Measurements from ENCODE around the gene MFSD6.
A peak's percentile ranks its signal among the peaks of the same experiment; 100 is the strongest.

Gene MFSD6

DNA sequence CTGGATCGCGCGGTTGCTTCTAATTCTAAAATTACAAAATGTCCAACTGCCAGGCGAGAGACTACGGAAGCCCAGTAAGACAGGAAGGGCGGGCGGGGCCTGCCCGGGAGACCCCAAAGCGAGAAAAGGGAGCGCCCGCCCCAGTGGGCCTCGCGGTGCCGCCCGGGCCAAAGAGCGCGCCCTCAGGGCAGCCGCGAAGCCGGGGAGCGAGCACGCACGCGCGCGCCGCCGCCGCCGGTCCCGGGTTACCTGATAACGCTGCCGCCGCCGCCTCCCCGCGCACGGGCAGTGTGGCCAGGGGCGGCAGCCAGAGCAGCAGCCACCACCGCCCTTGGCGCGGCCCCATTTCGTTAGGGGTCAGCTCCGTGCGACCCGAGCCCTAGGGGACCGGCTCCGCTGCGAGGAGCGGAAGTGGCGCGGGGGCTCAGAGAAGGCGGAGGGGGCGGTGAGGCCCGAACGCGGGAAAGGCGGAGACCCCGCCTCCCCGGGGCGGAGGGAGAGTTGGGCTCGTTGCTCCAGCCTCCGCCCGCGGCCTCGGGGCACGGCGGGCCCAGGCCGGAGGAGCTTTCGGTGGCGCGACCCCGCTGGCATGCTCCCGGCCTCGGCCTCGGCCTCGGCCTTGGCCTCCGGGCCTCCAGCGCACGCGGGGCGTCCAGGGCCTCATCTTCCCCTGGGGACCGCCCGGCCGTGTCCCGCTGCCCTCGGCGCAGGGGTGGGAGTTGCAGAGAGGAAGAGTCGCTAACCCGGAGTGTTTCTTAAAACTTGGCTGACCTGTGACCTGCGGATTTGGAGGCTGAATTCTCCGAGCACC lies 126.4 kb downstream of the MFSD6 start, which contains the start of gene NEMP2:
Gene NEMP2, minus strand, starts transcription at position 413 of the 811 bp plus-strand sequence. Its CDS starts 67 bp downstream, at position 346.
- peak; percentile 88 for DNase-seq

DNA sequence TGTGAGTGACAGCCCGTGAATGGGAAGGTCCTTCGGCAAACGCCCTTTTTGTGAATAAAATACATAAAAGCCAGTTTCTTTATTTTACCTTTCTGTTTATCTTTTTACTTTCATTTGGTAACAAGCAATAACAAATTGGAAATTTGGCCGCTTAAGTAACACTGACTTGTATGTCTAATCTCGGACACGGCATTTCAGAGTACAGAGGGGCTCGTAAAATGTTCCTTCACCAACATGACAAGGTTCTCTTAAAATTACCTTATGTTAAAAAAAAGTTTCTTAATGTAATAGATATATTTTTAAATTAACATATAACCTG lies 126.9 kb downstream of the MFSD6 start:
- no peak for DNase-seq

DNA sequence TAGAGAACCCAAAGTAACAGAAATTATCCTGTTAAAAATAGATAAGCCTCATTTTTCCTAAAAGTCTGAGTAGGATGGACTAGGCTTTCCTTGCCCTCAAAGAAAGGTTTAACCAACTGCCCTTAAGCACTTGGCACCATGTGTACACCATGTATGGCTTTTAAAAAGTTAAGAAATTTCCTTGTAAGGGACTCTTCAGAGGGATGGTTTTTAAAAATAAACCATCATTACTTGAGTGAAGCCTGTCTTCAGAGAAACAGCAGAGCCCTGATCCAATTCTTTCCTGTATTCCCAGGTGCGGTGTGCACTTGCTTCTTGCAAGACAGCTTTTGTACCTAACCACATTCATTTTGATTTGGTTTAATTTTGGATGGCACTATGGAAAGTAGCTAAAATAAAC lies 127.4 kb downstream of the MFSD6 start:
- no peak for DNase-seq

DNA sequence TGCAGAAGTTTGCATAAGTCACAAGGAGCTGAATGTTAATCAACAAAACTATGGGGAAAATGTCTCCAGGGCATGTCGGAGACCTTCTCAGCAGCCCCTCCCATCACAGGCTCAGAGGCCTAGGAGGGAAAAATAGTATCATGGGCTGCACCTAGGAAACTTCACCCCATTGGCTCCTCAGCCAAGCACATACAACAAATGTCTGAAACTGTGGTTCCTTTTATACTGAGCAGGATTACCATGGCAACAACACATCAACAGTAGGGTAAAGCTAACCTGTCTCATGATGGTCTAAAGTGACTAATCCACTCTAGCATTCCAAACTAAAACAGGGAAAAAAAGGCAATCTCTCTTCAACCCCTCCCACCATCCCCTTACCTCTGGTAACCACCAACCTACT lies 129.6 kb downstream of the MFSD6 start:
- no peak for DNase-seq

DNA sequence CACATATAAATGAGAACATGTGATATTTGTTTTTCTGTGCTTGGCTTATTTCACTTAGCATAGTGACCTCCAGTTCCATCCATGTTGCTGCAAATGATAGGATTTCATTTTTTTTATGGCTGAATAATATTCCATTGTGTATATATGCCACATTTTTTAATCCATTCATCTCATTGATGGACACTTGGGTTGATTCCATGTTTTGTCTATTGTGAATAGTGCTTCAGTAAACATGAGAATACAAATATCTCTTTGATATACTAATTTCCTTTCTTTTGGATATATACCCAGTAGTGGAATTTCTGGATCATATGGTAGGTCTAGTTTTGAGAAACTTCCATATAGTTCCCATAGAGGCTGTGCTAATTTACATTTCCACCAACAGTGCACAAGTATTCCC lies 130.0 kb downstream of the MFSD6 start:
- no peak for DNase-seq

DNA sequence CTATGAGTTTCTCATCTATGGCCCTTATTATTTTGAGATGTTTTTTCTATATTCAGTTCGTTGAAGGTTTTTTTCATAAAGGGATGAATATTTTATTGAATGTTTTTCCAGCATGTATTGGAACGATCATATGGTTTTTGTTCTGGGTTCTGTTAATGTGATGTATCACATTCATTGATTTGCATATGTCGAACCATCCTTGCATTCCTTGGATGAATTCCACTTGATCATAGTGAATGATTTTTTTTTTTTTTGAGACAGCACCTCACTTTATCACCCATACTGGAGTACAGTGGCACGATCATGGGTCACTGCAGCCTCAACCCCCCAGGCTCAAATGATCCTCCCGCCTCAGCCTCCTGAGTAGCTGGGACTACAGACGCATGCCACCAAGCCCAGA lies 131.9 kb downstream of the MFSD6 start:
- no peak for DNase-seq

DNA sequence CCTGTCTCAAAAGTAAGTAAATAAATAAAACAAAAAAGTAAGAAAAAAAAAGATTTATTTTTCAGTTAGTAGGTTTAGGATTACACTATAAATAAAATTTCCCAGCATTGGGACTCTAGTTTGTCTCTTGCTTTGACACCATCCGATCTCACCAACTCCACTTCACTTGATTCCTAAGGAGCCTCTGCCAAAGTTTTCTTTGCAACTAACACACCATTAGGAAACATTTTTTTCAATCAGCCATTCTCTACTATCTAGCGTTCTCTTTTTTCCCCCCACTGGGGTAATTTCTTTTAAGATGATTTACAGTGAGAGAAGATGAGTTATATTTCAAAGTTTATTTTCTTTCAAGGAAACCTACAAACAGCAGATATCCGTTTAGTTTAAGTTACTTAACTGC lies 136.9 kb downstream of the MFSD6 start:
- no peak for DNase-seq

DNA sequence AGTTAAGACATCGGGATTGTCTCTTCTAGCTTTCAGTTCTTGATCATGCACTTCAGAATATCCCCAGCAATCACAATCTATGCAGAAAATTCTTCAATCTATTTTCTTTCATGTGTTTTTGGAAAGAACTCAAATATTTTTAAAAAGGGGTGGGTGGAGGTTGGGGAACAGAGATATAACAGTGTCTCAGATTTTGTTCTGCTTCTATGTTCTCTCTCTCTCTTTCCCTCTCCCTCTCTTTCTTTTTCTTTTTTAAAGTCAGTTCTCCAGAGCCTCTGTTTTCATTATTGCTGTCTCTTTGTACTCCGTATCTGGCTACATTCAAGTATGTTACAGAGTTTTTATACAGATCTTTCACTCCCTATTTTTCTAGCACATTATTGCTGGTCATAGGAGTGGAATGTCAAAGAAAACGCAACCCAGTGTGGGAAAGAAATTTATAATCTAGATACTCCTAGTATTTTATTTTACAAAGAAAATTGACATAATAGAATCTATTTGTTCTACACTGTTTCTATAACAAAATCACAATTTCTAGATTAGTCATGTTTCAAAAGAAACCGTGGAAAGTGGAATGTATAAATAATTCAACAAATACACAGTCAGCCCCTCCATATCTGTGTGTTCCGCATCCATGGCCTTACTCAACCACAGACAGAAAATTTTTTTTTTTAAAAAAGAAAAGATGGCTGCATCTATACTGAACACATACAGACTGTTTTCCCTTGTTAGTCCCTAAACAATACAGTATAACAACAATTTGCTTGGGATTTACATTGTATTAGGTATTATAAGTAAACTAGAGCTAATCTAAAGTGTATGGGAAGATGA lies 137.6 kb downstream of the MFSD6 start:
- DNase-seq, result no peak

DNA sequence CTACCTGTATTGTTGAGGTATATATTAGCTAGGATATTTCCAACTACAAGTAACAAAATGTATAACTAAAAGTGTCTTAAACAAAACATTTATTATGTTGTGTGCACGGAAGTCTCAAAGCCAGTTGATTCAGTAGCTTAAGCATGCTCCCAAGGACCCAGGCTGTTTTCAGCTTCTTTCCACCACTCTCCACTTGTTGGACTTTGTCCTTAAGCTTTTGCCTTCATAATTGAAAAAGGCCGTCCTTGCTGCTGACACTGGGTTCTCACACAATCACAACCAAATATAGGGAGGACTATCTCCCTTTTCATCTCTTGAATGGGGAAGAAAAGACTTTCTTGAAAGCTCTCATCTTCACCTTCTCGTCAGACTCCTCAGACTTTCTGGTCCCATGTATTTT lies 138.6 kb downstream of the MFSD6 start:
- no peak for DNase-seq

DNA sequence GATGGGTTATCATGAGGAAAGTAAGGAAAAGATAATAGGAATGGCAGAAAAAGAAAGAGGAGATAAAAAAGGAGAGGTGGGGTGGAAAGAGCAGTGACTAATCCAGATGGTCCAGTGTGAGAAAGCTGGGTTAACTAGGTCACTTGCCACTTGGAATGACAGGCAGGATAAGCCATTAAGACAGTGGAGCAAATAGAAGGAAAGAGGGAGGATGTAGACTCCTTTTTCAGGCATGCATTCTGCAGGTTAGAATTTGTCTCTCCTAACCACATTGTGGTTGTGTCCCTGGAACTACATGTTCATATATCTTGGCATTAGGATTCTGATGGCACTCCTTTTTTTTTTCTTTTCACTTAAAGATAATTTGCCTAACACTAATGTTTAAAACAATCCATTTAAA lies 139.7 kb downstream of the MFSD6 start:
- DNase-seq, result no peak

DNA sequence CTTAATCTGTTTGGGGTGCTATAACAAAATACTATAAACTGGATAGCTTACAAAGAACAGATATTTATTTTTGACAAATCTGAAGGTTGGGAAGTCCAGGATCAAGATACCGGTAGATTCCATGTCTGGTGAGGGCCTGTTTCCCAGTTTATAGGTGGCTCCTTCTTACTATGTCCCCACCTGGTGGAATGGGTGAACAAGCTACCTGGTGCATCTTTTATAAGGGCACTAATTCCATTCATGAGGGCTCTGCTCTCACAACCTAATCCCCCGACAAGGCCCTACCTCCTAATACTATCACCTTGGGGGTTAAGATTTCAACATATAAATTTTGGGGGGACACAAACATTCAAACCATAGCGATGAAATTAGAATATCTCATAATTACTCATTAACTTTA lies 142.0 kb downstream of the MFSD6 start:
- no peak for DNase-seq

Data from activated T-cell treated with anti-CD3 and anti-CD28 coated beads, Interleukin-2, amount 50 U/mL, for 1 hour (primary cell).